Measurements from ENCODE around the gene CPNE2. TPM values are rescaled to one million over a fixed set of nuclear protein-coding genes. Genes with fewer than 3 reads are reported as not detected.
"Not testable (repeated sequence)": the region's sequence is repeated elsewhere in the genome, so short reads cannot be mapped to it uniquely, and the experiment has no call there.

CPNE2 gene
- total RNA-seq, 4 donors from 2014 or later = 41.6 to 154 (median 84.2) TPM

- WGBS, 2 donors (ENCODE audit: low coverage in 1 of 2) = 2% methylated on average over 14 to 28 of the region's 28 CpGs
- Histone ChIP-seq H3K36me3 (no peaks in the 10 kb centered on the region), H3K4me1 (peaks cover 7 to 59% (median 27%) of the 10 kb centered on the region in 4 donors), H3K4me3 (peak overlapping the region; percentile 46 to 100 (median 82)), H3K9me3 (no peaks in the 10 kb centered on the region), H3K27me3 (no peaks in the 10 kb centered on the region), H3K27ac (peak overlapping the region; percentile 95 to 98 (median 97))
- TF ChIP-seq, protein P1, sequence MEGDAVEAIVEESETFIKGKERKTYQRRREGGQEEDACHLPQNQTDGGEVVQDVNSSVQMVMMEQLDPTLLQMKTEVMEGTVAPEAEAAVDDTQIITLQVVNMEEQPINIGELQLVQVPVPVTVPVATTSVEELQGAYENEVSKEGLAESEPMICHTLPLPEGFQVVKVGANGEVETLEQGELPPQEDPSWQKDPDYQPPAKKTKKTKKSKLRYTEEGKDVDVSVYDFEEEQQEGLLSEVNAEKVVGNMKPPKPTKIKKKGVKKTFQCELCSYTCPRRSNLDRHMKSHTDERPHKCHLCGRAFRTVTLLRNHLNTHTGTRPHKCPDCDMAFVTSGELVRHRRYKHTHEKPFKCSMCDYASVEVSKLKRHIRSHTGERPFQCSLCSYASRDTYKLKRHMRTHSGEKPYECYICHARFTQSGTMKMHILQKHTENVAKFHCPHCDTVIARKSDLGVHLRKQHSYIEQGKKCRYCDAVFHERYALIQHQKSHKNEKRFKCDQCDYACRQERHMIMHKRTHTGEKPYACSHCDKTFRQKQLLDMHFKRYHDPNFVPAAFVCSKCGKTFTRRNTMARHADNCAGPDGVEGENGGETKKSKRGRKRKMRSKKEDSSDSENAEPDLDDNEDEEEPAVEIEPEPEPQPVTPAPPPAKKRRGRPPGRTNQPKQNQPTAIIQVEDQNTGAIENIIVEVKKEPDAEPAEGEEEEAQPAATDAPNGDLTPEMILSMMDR (IDR thresholded peaks at IDR 0.05) = no peak
- TF ChIP-seq POLR2A (IDR thresholded peaks at IDR 0.05) = peak; percentile 47
- intact Hi-C loops (cut with DNase I; ENCODE audit: low total_unique reads) = no loop called here
- in situ Hi-C loops (cut with MboI; ENCODE audit: low pct_ligation_motif_present in 1 of 4, low pct_unique_long_range_greater_than_20kb in 1 of 4, low sequenced_read_pairs in 3 of 4) = no loop called here
- DNase-seq = peak; percentile 39
These were observed 94.8 kb downstream of the CPNE2 start for GRCh38 chr16:57186872-57187854.

- H3K9me3 ChIP-seq; H3K27me3 ChIP-seq; intact Hi-C loops (cut with DNase I; ENCODE audit: low total_unique reads); DNase-seq; H3K36me3 ChIP-seq; in situ Hi-C loops (cut with MboI; ENCODE audit: low pct_ligation_motif_present in 1 of 4, low pct_unique_long_range_greater_than_20kb in 1 of 4, low sequenced_read_pairs in 3 of 4): not testable (repeated sequence)
- peak overlapping the region; percentile 95 to 98 (median 97) for H3K27ac ChIP-seq
- H3K4me3 ChIP-seq = peak overlapping the region in 3 of 4 donors; percentile 69 to 100 (median 94)
- H3K4me1 ChIP-seq = peaks cover 7 to 69% (median 32%) of the 10 kb centered on the region in 4 donors
- WGBS, 2 donors (ENCODE audit: low coverage in 1 of 2) = 67 to 69% methylated on average over 10 to 18 of the region's 18 CpGs
These were observed 95.7 kb downstream of the CPNE2 start for GRCh38 chr16:57187902-57188710.

DNA sequence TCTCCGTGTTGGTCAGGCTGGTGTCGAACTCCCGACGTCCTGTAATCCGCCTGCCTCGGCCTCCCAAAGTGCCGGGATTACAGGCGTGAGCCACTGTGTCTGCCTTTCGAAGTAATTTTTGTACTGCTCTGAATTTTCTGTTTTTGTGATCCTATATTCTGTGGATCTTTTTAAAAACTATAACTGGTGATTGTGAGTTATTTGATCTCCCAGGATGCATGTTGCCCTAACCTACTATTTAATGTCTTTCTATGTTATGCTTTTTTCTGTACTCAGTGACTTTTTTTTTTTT lies 96.3 kb downstream of the CPNE2 start:
- no peak for DNase-seq
- Histone ChIP-seq H3K36me3 (no peaks in the 10 kb centered on the region), H3K4me1 (peaks cover 7 to 72% (median 35%) of the 10 kb centered on the region in 4 donors), H3K4me3 (no peak overlapping the region), H3K27me3 (no peaks in the 10 kb centered on the region), H3K27ac (peak overlapping the region in 1 of 4 donors; percentile 97), H3K9me3 (no peaks in the 10 kb centered on the region)
- in situ Hi-C loops (cut with MboI; ENCODE audit: low pct_ligation_motif_present in 1 of 4, low pct_unique_long_range_greater_than_20kb in 1 of 4, low sequenced_read_pairs in 3 of 4) = no loop called here
- no peak for TF ChIP-seq EP300 (IDR thresholded peaks at IDR 0.05; ENCODE audit: low read depth)
- intact Hi-C loops (cut with DNase I; ENCODE audit: low total_unique reads) = no loop called here
- 92 to 95% methylated on average over 8 to 9 of the region's 9 CpGs for WGBS, 2 donors (ENCODE audit: low coverage in 1 of 2)

DNA sequence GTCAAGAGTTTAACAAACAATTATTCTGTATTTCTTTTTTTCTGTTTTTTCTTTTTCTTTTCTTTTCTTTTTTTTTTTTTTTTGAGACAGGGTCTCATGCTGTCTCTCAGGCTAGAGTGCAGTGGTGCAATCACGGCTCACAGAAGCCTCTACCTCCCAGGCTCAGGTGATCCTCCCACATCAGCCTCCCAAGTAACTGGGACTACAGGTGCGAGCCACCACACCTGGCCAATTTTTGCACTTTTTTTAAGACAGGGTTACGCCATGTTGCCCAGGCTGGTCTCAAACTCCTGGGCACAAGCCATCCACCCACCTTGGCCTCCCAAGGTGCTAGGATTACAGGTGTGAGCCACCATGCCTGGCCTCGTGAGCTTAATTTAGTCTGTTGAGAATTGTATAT lies 97.1 kb downstream of the CPNE2 start:
- DNase-seq; H3K27ac ChIP-seq; H3K36me3 ChIP-seq; H3K27me3 ChIP-seq; in situ Hi-C loops (cut with MboI; ENCODE audit: low pct_ligation_motif_present in 1 of 4, low pct_unique_long_range_greater_than_20kb in 1 of 4, low sequenced_read_pairs in 3 of 4); H3K9me3 ChIP-seq; intact Hi-C loops (cut with DNase I; ENCODE audit: low total_unique reads); H3K4me3 ChIP-seq: not testable (repeated sequence)
- H3K4me1 ChIP-seq = peaks cover 5 to 73% (median 40%) of the 10 kb centered on the region in 4 donors
- whole genome bisulfite sequencing, 2 donors (ENCODE audit: low coverage in 1 of 2) = 93 to 96% methylated on average over 2 to 3 of the region's 4 CpGs

- Histone ChIP-seq H3K4me3 (no peak overlapping the region), H3K36me3 (no peaks in the 10 kb centered on the region), H3K4me1 (peaks cover 0 to 69% (median 36%) of the 10 kb centered on the region in 4 donors), H3K9me3 (no peaks in the 10 kb centered on the region), H3K27ac (no peak overlapping the region), H3K27me3 (no peaks in the 10 kb centered on the region)
- 97% methylated on average over 2 of the region's 2 CpGs; no CpG with 5 or more reads in 1 of the 2 donors for WGBS, 2 donors (ENCODE audit: low coverage in 1 of 2)
- intact Hi-C loops (cut with DNase I; ENCODE audit: low total_unique reads) (no loop called here), in situ Hi-C loops (cut with MboI; ENCODE audit: low pct_ligation_motif_present in 1 of 4, low pct_unique_long_range_greater_than_20kb in 1 of 4, low sequenced_read_pairs in 3 of 4) (no loop called here)
- no peak for DNase-seq
- TF ChIP-seq EP300 (IDR thresholded peaks at IDR 0.05; ENCODE audit: low read depth) = no peak
- TF ChIP-seq, protein P1 (IDR thresholded peaks at IDR 0.05) = no peak
- no peak for TF ChIP-seq POLR2AphosphoS5 (IDR thresholded peaks at IDR 0.05)
- TF ChIP-seq POLR2A (IDR thresholded peaks at IDR 0.05) = no peak
These were observed 97.8 kb downstream of the CPNE2 start for GRCh38 chr16:57190136-57190535.
